GM23338 (cell line): ENCODE data around the gene ETHE1. TPM values are rescaled to one million over a fixed set of nuclear protein-coding genes. Genes with fewer than 3 reads are reported as not detected.

Experiments
- ATAC-seq: fragments of 200-7000 bp; cut with Tn5 transposase; 3 replicates; pipeline ENCODE4 v1.9.1; 2020
- DNase-seq: peaks from one replicate; pipeline ENCODE4 v3.0.0-alpha.2; 2015; ENCODE audit warnings: low spot score
- H2AFZ ChIP-seq: fragments of 200-600 bp; sonication (generic); 2 replicates; pipeline ENCODE4 v1.8.0; 2016; ENCODE audit warnings: antibody characterized with exemption, mild to moderate bottlenecking, moderate library complexity
- H3F3A ChIP-seq: fragments of 200-600 bp; sonication (generic); replicated peaks from 2 replicates; pipeline ENCODE4 v1.8.0; 2017; ENCODE audit warnings: antibody characterized with exemption, mixed run types, low read depth
- H3K27ac ChIP-seq: fragments of 200-600 bp; sonication (generic); 2 replicates; pipeline ENCODE4 v1.6.1; 2016; ENCODE audit warnings: low read depth
- H3K27me3 ChIP-seq: fragments of 200-600 bp; sonication (generic); 2 replicates; pipeline ENCODE4 v1.8.0; 2016; ENCODE audit warnings: mild to moderate bottlenecking, mixed run types, moderate library complexity; ENCODE audit not compliant: insufficient read depth
- H3K36me3 ChIP-seq: fragments of 200-600 bp; sonication (generic); 2 replicates; pipeline ENCODE4 v1.8.0; 2016; ENCODE audit warnings: mild to moderate bottlenecking; ENCODE audit not compliant: insufficient read depth
- H3K4me1 ChIP-seq: fragments of 200-600 bp; sonication (generic); 2 replicates; pipeline ENCODE4 v1.8.0; 2016; ENCODE audit warnings: mild to moderate bottlenecking, moderate library complexity; ENCODE audit not compliant: insufficient read depth
- H3K4me2 ChIP-seq: fragments of 200-600 bp; sonication (generic); 2 replicates; pipeline ENCODE4 v1.7.1; 2017; ENCODE audit warnings: mixed run types
- H3K4me3 ChIP-seq: fragments of 200-600 bp; sonication (generic); 2 replicates; pipeline ENCODE4 v1.6.1; 2016; ENCODE audit warnings: mixed run types
- H3K79me2 ChIP-seq: fragments of 200-600 bp; sonication (generic); replicated peaks from 2 replicates; pipeline ENCODE4 v1.8.0; 2017; ENCODE audit warnings: mild to moderate bottlenecking; ENCODE audit not compliant: insufficient read depth
- H3K9me2 ChIP-seq: fragments of 200-600 bp; sonication (generic); 2 replicates; pipeline ENCODE4 v1.8.0; 2017; ENCODE audit not compliant: insufficient read depth
- H4K20me1 ChIP-seq: fragments of 200-600 bp; sonication (generic); replicated peaks from 2 replicates; pipeline ENCODE4 v1.8.0; 2017; ENCODE audit warnings: mild to moderate bottlenecking; ENCODE audit not compliant: insufficient read depth
- H3K27ac Mint-ChIP-seq: 2 replicates; pipeline ENCODE4 v1.8.0; 2020; ENCODE audit warnings: inconsistent platforms, mild to moderate bottlenecking, moderate library complexity, mixed read lengths
- H3K27me3 Mint-ChIP-seq: 3 replicates; pipeline ENCODE4 v1.8.0; 2022; ENCODE audit warnings: low read depth, mild to moderate bottlenecking, moderate library complexity, mixed read lengths, inconsistent platforms; ENCODE audit not compliant: insufficient read depth, poor library complexity
- H3K36me3 Mint-ChIP-seq: 3 replicates; pipeline ENCODE4 v1.8.0; 2021; ENCODE audit warnings: low read depth, mild to moderate bottlenecking, inconsistent platforms, moderate library complexity, mixed read lengths
- H3K4me1 Mint-ChIP-seq: 3 replicates; pipeline ENCODE4 v1.8.0; 2020; ENCODE audit warnings: mild to moderate bottlenecking, inconsistent platforms, mixed read lengths
- H3K4me3 Mint-ChIP-seq: 3 replicates; pipeline ENCODE4 v1.8.0; 2021; ENCODE audit warnings: moderate library complexity, mild to moderate bottlenecking, inconsistent platforms, mixed read lengths
- H3K9me3 Mint-ChIP-seq: 3 replicates; pipeline ENCODE4 v1.8.0; 2020; ENCODE audit warnings: moderate library complexity, mild to moderate bottlenecking, inconsistent platforms, mixed read lengths
- CREB1 ChIP-seq: fragments of 250-450 bp; sonication (Bioruptor Pico); IDR thresholded peaks from 2 replicates; pipeline ENCODE4 v1.5.0; 2020; ENCODE audit warnings: low read depth, mild to moderate bottlenecking, moderate library complexity
- ETS1 ChIP-seq: IDR thresholded peaks from 2 replicates; pipeline ENCODE4 v1.6.1; 2016; ENCODE audit warnings: antibody characterized with exemption
- EZH2 ChIP-seq: fragments of 200-600 bp; sonication (generic); IDR thresholded peaks from one replicate; pipeline ENCODE4 v1.8.0; 2017; ENCODE audit warnings: antibody characterized with exemption, mild to moderate bottlenecking, low read depth; ENCODE audit not compliant: unreplicated experiment
- EZH2phosphoT487 ChIP-seq: fragments of 200-600 bp; sonication (generic); IDR thresholded peaks from one replicate; pipeline ENCODE4 v1.8.1; 2018; ENCODE audit warnings: antibody characterized with exemption; ENCODE audit not compliant: unreplicated experiment
- NANOG ChIP-seq: IDR thresholded peaks from 2 replicates; pipeline ENCODE4 v1.6.1; 2016; ENCODE audit warnings: antibody characterized with exemption, borderline replicate concordance
- POLR2AphosphoS5 ChIP-seq: IDR thresholded peaks from 2 replicates; pipeline ENCODE4 v1.6.1; 2016; ENCODE audit warnings: antibody characterized with exemption, low read depth
- REST ChIP-seq: IDR thresholded peaks from one replicate; pipeline ENCODE4 v1.6.1; 2018; ENCODE audit warnings: antibody characterized with exemption; ENCODE audit not compliant: unreplicated experiment
- STAT1 ChIP-seq: IDR thresholded peaks from one replicate; pipeline ENCODE4 v1.6.1; 2016; ENCODE audit warnings: antibody characterized with exemption; ENCODE audit not compliant: unreplicated experiment
- ZNF114 ChIP-seq: fragments of 250-450 bp; sonication (Bioruptor Pico); IDR thresholded peaks from 2 replicates; pipeline ENCODE4 v1.5.0; 2020; ENCODE audit warnings: mild to moderate bottlenecking, moderate library complexity
- ZNF331 ChIP-seq: fragments of 250-450 bp; sonication (Bioruptor Pico); IDR thresholded peaks from 2 replicates; pipeline ENCODE4 v1.5.0; 2020; ENCODE audit warnings: low read depth, mild to moderate bottlenecking, moderate library complexity
- ZNF462 ChIP-seq: fragments of 250-450 bp; sonication (Bioruptor Pico); IDR thresholded peaks from 2 replicates; pipeline ENCODE4 v1.5.0; 2020; ENCODE audit warnings: mild to moderate bottlenecking, moderate library complexity
- polyA plus RNA-seq: library from polyadenylated mRNA; unstranded; fragments of >200 nt; fragmentation: Nextera tagmentation; extraction: Ambion mirVana; gene quantifications from 2 replicates; pipeline ENCODE4 v1.2.1, GENCODE V29; 2016
- total RNA-seq: library from RNA; depleted of rRNA; stranded (reverse); fragments of >200 nt; shearing (Covaris generic); gene quantifications from 2 replicates; pipeline ENCODE4 v1.2.3, GENCODE V29; 2014
- TF ChIP-seq, protein P1 (sequence below), 2 experiments: fragments of 200-600 bp in 1 of 2; sonication (generic) in 1 of 2; conservative IDR thresholded peaks; 2 replicates each; pipeline versions ENCODE4 v1.5.1 to v1.6.1; 2016 to 2017; ENCODE audit warnings: antibody characterized with exemption in 2 of 2, low read depth in 2 of 2, mild to moderate bottlenecking in 2 of 2, moderate library complexity in 1 of 2

Gene ETHE1
- total and polyA plus RNA-seq, 2 experiments from 2014 or later = 11.1 to 25.5 TPM

DNA sequence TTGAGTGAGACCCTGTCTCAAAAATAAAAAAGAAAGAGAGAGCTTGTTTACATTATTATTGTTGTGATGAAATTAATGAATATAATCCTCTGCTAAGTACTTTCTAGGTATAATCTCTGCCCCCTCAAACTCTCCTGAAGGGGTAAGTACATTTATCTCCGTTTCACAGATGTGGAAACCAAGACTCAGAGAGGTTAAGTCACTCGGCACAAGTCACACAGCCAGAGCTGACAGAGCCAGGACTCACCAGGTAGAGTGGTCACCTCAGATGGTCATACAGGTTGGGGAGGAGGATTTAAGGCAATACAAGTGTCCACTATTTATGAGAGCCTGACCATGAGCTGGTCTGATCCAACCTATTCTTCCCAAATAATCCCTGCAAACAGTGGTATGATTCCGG lies 46.4 kb downstream of the ETHE1 start:
- H3K36me3 Mint-ChIP-seq = no peaks in the 10 kb centered on the region
- H3K4me1 ChIP-seq = peaks cover 6% of the 10 kb centered on the region; the same call in 1 of the 2 replicates
- H3K27ac ChIP-seq = no peak overlapping the region
- DNase-seq (no peak), ATAC-seq (no peak)
- no peak overlapping the region for H3K4me3 ChIP-seq
- H3K36me3 ChIP-seq = no peaks in the 10 kb centered on the region
- TF ChIP-seq ZNF114 (no peak), REST (no peak), ZNF331 (CRISPR knock-in tag) (no peak), EZH2 (no peak), STAT1 (no peak), ZNF462 (no peak), POLR2AphosphoS5 (no peak), NANOG (no peak), ETS1 (no peak), CREB1 (CRISPR knock-in tag) (no peak), EZH2phosphoT487 (no peak)
- TF ChIP-seq, protein P1, sequence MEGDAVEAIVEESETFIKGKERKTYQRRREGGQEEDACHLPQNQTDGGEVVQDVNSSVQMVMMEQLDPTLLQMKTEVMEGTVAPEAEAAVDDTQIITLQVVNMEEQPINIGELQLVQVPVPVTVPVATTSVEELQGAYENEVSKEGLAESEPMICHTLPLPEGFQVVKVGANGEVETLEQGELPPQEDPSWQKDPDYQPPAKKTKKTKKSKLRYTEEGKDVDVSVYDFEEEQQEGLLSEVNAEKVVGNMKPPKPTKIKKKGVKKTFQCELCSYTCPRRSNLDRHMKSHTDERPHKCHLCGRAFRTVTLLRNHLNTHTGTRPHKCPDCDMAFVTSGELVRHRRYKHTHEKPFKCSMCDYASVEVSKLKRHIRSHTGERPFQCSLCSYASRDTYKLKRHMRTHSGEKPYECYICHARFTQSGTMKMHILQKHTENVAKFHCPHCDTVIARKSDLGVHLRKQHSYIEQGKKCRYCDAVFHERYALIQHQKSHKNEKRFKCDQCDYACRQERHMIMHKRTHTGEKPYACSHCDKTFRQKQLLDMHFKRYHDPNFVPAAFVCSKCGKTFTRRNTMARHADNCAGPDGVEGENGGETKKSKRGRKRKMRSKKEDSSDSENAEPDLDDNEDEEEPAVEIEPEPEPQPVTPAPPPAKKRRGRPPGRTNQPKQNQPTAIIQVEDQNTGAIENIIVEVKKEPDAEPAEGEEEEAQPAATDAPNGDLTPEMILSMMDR (conservative IDR thresholded peaks at IDR 0.05; ENCODE audit: low read depth in 2 of 2) = no peak
- 0 out of 2 replicates have a peak, but pooled peaks cover 4% of the 10 kb centered on the region for H3F3A ChIP-seq
- H3K79me2 ChIP-seq = no peaks in the 10 kb centered on the region
- no peaks in the 10 kb centered on the region for H3K9me3 Mint-ChIP-seq
- no peaks in the 10 kb centered on the region for H3K27me3 ChIP-seq
- no peaks in the 10 kb centered on the region for H4K20me1 ChIP-seq
- peaks cover 3% of the 10 kb centered on the region for H3K27me3 Mint-ChIP-seq
- no peak overlapping the region for H3K4me2 ChIP-seq
- no peak overlapping the region; the same call in 2 of the 3 replicates for H3K4me3 Mint-ChIP-seq
- no peak overlapping the region for H2AFZ ChIP-seq
- H3K9me2 ChIP-seq = no peaks in the 10 kb centered on the region
- no peak overlapping the region for H3K27ac Mint-ChIP-seq
- peaks cover under 1% of the 10 kb centered on the region; the same call in 2 of the 3 replicates for H3K4me1 Mint-ChIP-seq
